ELF-1 (cell line): ENCODE data around the gene LOX.

Experiments used
- DNase-seq: peaks from one replicate; pipeline ENCODE4 v3.0.0-alpha.2; 2016; ENCODE audit warnings: low read depth, low spot score

The LOX gene

GRCh38 chr5:122053181-122054109, 24.6 kb downstream of the LOX start:
- DNase-seq = no peak

- DNase-seq = no peak
Measured at GRCh38 chr5:122051569-122051968, 26.5 kb downstream of the LOX start.

GRCh38 chr5:122050959-122051358, 27.1 kb downstream of the LOX start:
- no peak for DNase-seq

- DNase-seq = no peak
Measured at GRCh38 chr5:122040636-122041302, 37.3 kb downstream of the LOX start.

DNA sequence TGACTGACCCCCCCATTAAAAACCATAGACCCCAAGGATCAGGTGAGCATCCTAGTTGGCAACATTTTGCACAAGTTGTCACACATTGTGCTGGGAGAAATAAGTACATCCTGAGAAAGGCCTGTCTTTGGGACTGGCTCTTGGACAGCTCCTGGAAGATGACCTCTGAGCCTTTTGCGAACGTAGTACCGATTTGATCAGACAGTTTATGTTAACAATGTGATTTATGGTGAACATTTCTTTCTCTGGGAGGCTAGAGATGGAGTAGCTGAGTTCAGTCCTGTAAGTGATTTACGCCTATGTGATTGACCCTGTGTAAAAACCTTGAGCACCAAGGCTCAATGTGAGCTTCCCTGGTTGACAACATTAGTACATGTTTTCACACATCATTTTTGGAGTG, 41.7 kb downstream of the LOX start:
- DNase-seq = no peak

- DNase-seq = no peak
Measured at GRCh38 chr5:122035913-122036312, 42.1 kb downstream of the LOX start.

- DNase-seq = no peak
Measured at GRCh38 chr5:122031836-122032235, 46.2 kb downstream of the LOX start.

DNA sequence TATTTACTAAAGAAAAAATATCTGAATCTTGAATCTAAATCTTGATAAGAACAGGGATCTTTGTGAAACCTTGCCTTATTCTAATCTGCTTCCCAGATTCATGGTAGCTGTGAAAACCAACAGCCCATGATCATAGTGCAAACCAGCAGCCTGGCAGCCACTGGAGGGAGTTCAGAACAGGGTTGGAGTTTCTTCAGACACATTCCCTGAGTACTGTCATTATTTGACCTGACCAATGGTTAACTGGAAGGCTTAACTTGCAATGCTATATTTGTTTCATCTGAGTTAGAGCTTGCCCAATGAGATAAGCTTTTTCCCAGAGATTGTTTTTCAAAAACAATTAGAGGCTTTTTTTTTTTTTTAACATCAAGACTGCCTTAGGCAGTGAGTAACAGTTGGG, 47.8 kb downstream of the LOX start:
- DNase-seq = no peak

DNA sequence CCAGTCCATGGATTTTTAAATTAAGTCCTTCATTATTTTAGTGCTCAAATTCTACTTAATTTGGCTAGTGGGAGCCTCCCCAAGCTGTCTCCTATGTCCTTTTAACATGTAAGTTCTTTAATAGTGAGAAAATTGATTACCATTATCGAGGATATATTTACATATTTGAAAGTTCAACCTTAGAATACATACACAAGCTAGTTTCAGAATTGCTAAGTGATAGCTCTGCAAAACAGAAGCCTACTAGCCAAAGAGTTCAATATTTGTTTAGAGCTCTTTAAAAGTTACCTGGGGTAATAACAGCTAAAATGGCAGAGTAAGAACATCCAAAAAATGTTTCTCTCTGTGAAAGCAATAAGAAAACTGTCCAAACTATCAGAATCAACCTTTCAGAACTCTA, 48.2 kb downstream of the LOX start:
- DNase-seq = no peak

- no peak for DNase-seq
Measured at GRCh38 chr5:122022966-122023365, 55.1 kb downstream of the LOX start.

GRCh38 chr5:122019919-122020590, 58.0 kb downstream of the LOX start:
- no peak for DNase-seq

DNA sequence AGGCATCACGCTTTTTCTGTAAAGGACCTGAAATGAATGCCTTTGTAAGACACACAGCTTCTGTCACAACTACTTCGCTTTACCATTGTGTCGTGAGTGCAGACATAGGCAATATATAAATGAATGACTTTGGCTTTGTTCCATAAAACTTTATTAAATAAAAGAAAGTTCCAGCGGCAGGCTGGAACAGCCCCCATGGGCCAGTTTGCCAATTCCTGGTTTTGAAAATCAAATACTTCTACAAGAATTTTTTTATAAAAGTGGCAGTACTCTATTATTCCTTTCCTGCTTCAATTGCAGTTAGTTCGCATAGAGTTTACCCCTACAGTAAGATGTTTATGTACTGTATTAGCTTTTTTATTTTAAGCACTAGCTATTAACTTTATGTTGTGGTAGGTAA, 62.6 kb downstream of the LOX start:
- no peak for DNase-seq

GRCh38 chr5:122014236-122014935, 63.7 kb downstream of the LOX start:
- DNase-seq = no peak
